ENCODE results near the gene TP53RK. TPM values are rescaled to one million over a fixed set of nuclear protein-coding genes. Genes with fewer than 3 reads are reported as not detected.

TP53RK gene
- total RNA-seq (21.5 TPM), polyA plus RNA-seq (11.8 TPM)

DNA sequence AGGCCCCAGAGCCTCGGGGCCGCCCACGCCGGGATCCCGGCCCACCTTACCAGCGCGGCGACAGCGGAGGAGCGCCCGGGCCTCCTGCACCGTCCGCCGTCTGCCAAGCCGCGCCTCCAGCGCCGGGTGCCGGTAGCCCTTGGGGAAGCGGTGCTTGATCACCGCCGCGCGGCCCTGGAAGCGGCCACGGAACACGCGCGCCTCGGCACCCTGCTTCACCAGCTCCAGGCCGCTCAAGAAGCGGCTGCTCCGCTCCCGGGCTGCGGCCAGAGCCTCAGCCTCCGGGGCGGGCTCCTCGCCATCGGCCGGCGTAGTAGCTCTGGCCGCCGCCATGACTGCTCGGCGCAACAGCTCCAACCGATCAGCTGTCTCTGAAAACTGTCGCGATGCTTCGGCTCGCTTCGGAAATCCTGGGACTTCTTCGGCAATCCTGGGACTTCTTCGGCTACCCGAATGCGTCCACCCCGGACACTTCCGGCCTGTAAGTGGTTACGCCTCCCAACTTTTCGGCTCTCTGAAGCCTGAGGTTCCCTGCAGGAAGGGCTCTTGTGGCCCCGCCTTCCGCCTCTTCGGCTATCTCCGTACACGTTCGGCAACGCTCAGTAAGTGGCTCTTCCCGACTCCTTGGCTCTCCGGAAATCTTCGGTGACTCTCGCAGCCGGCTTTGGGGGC, at the start of gene TP53RK:
Gene TP53RK (minus strand): TSS at position 363 of the 672 bp plus-strand sequence. CDS start 30 bp downstream, at position 333.
- Histone ChIP-seq H3K4me3 (ENCODE audit: low read depth, low read length) (peak within 1 kb of the TSS; percentile 67), H3K27ac (ENCODE audit: low read depth) (peak within 1 kb of the TSS; percentile 92), H3K4me1 (ENCODE audit: insufficient read depth) (peaks cover 4% of the 10 kb centered on the region), H3K36me3 (ENCODE audit: insufficient read depth) (no peaks in the 10 kb centered on the region)
- WGBS: under 1% methylated on average over 71 of the region's 71 CpGs
- DNase-seq (ENCODE audit: extremely low spot score): peak; percentile 99

GRCh38 chr20:46735436-46735835, 46.2 kb upstream of the TP53RK start:
- H3K4me3 ChIP-seq (ENCODE audit: low read depth, low read length): no peak overlapping the region
- no peak for DNase-seq (ENCODE audit: extremely low spot score)
- H3K36me3 ChIP-seq (ENCODE audit: insufficient read depth): no peaks in the 10 kb centered on the region
- 92% methylated on average over 2 of the region's 2 CpGs for WGBS
- H3K4me1 ChIP-seq (ENCODE audit: insufficient read depth): no peaks in the 10 kb centered on the region
- no peak overlapping the region for H3K27ac ChIP-seq (ENCODE audit: low read depth)

GRCh38 chr20:46731770-46732169, 42.5 kb upstream of the TP53RK start:
- WGBS: 78% methylated on average over 4 of the region's 4 CpGs
- Histone ChIP-seq H3K27ac (ENCODE audit: low read depth) (no peak overlapping the region), H3K4me3 (ENCODE audit: low read depth, low read length) (no peak overlapping the region), H3K36me3 (ENCODE audit: insufficient read depth) (no peaks in the 10 kb centered on the region), H3K4me1 (ENCODE audit: insufficient read depth) (no peaks in the 10 kb centered on the region)
- DNase-seq (ENCODE audit: extremely low spot score): no peak

GRCh38 chr20:46725186-46726165, 36.2 kb upstream of the TP53RK start:
- WGBS: 95% methylated on average over 27 of the region's 27 CpGs
- DNase-seq (ENCODE audit: extremely low spot score): no peak
- Histone ChIP-seq H3K27ac (ENCODE audit: low read depth) (no peak overlapping the region), H3K4me1 (ENCODE audit: insufficient read depth) (no peaks in the 10 kb centered on the region), H3K36me3 (ENCODE audit: insufficient read depth) (no peaks in the 10 kb centered on the region), H3K4me3 (ENCODE audit: low read depth, low read length) (no peak overlapping the region)

GRCh38 chr20:46724343-46724959, 35.2 kb upstream of the TP53RK start:
- DNase-seq (ENCODE audit: extremely low spot score): no peak
- WGBS: 62% methylated on average over 1 of the region's 1 CpG
- H3K4me1 ChIP-seq (ENCODE audit: insufficient read depth): no peaks in the 10 kb centered on the region
- H3K27ac ChIP-seq (ENCODE audit: low read depth): no peak overlapping the region
- no peaks in the 10 kb centered on the region for H3K36me3 ChIP-seq (ENCODE audit: insufficient read depth)
- no peak overlapping the region for H3K4me3 ChIP-seq (ENCODE audit: low read depth, low read length)

DNA sequence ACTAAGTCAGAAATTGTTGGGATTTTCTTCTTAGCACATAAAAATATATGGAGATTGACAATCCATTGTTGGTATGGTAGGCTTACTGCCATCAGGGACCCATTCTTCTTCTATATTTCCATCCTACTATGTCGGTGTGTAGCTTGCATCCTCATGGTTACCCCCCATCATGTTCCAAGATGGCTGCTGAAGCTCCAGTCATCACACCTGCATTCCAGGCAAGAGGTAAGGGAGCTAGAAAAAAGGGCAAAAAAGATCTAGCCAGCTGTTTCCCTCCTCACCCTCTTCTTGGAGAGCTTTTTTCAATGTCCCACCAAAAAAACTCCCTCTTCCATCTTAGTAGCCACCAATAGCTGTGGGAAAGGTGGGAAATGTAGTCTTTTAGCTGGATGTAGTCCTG, 33.8 kb upstream of the TP53RK start:
- no peak overlapping the region for H3K27ac ChIP-seq (ENCODE audit: low read depth)
- DNase-seq (ENCODE audit: extremely low spot score): no peak
- no peak overlapping the region for H3K4me3 ChIP-seq (ENCODE audit: low read depth, low read length)
- 100% methylated on average over 1 of the region's 1 CpG for WGBS
- no peaks in the 10 kb centered on the region for H3K36me3 ChIP-seq (ENCODE audit: insufficient read depth)
- no peaks in the 10 kb centered on the region for H3K4me1 ChIP-seq (ENCODE audit: insufficient read depth)

GRCh38 chr20:46722450-46722849, 33.2 kb upstream of the TP53RK start:
- H3K4me1 ChIP-seq (ENCODE audit: insufficient read depth): no peaks in the 10 kb centered on the region
- no peak overlapping the region for H3K27ac ChIP-seq (ENCODE audit: low read depth)
- WGBS: 98% methylated on average over 2 of the region's 2 CpGs
- H3K4me3 ChIP-seq (ENCODE audit: low read depth, low read length): no peak overlapping the region
- H3K36me3 ChIP-seq (ENCODE audit: insufficient read depth): no peaks in the 10 kb centered on the region
- no peak for DNase-seq (ENCODE audit: extremely low spot score)

GRCh38 chr20:46721476-46721875, 32.2 kb upstream of the TP53RK start:
- Histone ChIP-seq H3K4me3 (ENCODE audit: low read depth, low read length) (no peak overlapping the region), H3K27ac (ENCODE audit: low read depth) (no peak overlapping the region), H3K36me3 (ENCODE audit: insufficient read depth) (no peaks in the 10 kb centered on the region), H3K4me1 (ENCODE audit: insufficient read depth) (no peaks in the 10 kb centered on the region)
- WGBS: 96% methylated on average over 1 of the region's 1 CpG
- no peak for DNase-seq (ENCODE audit: extremely low spot score)

DNA sequence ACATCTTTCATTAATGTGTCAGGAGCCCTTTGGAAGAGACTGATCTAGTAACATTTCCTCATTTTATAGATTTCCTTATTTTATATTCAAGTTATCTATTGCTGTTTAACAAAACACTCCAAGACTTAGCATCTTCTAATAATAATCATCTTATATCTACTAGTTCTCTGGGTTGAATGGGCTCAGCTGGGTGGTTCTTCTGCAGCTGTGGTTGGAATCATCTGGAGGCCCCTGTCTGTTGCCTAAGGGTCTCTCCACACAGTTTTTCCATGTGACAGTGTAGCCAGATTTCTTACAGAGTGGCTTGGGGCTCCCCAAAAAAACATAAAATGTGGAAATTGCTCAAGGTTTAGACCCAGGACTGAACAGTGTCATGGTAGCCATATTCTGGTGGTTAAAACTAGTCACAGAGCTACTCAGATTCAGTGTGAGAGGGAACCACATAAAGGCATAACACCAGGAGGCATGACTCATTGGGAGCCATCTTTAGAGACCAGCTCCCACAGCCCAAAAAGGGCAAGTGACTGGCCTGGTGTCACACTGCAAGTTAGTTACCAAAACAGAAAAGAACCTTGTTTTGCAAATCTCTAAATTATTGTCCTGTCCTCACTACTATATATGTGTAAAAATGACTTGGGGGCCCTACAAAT, 31.7 kb upstream of the TP53RK start:
- Histone ChIP-seq H3K4me1 (ENCODE audit: insufficient read depth) (no peaks in the 10 kb centered on the region), H3K36me3 (ENCODE audit: insufficient read depth) (no peaks in the 10 kb centered on the region), H3K4me3 (ENCODE audit: low read depth, low read length) (no peak overlapping the region), H3K27ac (ENCODE audit: low read depth) (no peak overlapping the region)
- no peak for DNase-seq (ENCODE audit: extremely low spot score)

GRCh38 chr20:46720019-46720418, 30.8 kb upstream of the TP53RK start:
- Histone ChIP-seq H3K36me3 (ENCODE audit: insufficient read depth) (no peaks in the 10 kb centered on the region), H3K27ac (ENCODE audit: low read depth) (no peak overlapping the region), H3K4me3 (ENCODE audit: low read depth, low read length) (no peak overlapping the region), H3K4me1 (ENCODE audit: insufficient read depth) (no peaks in the 10 kb centered on the region)
- DNase-seq (ENCODE audit: extremely low spot score): no peak
- 94% methylated on average over 1 of the region's 1 CpG for WGBS

GRCh38 chr20:46717818-46718541, 28.7 kb upstream of the TP53RK start:
- Histone ChIP-seq H3K36me3 (ENCODE audit: insufficient read depth) (no peaks in the 10 kb centered on the region), H3K27ac (ENCODE audit: low read depth) (no peak overlapping the region), H3K4me1 (ENCODE audit: insufficient read depth) (no peaks in the 10 kb centered on the region), H3K4me3 (ENCODE audit: low read depth, low read length) (no peak overlapping the region)
- WGBS: 95% methylated on average over 9 of the region's 9 CpGs
- DNase-seq (ENCODE audit: extremely low spot score): no peak

GRCh38 chr20:46715292-46715756, 26.1 kb upstream of the TP53RK start:
- Histone ChIP-seq H3K4me3 (ENCODE audit: low read depth, low read length) (no peak overlapping the region), H3K4me1 (ENCODE audit: insufficient read depth) (no peaks in the 10 kb centered on the region), H3K27ac (ENCODE audit: low read depth) (no peak overlapping the region), H3K36me3 (ENCODE audit: insufficient read depth) (no peaks in the 10 kb centered on the region)
- no peak for DNase-seq (ENCODE audit: extremely low spot score)
- 25% methylated on average over 4 of the region's 4 CpGs for WGBS
